Subcutaneous abdominal adipose tissue (tissue), 5 donors: ENCODE data around the gene CDC42BPB.

Experiments used
- H3K27ac ChIP-seq: one replicate; pipeline ENCODE4 v1.7.0; 2013; ENCODE audit warnings: low read depth, mild to moderate bottlenecking, inconsistent platforms, low read length, moderate library complexity
- H3K27me3 ChIP-seq, 5 donors: one replicate each; pipeline ENCODE4 v1.7.0; 2013; ENCODE audit warnings: low read length in 5 of 5, inconsistent platforms in 1 of 5; ENCODE audit not compliant: control insufficient read depth in 5 of 5, insufficient read depth in 4 of 5
- H3K36me3 ChIP-seq, 5 donors: one replicate each; pipeline ENCODE4 v1.7.0; 2013; ENCODE audit warnings: low read length in 5 of 5; ENCODE audit not compliant: control insufficient read depth in 5 of 5, insufficient read depth in 5 of 5
- H3K4me1 ChIP-seq, 5 donors: one replicate each; pipeline ENCODE4 v1.7.0; 2013; ENCODE audit warnings: low read length in 5 of 5, mild to moderate bottlenecking in 3 of 5, moderate library complexity in 1 of 5; ENCODE audit not compliant: control insufficient read depth in 5 of 5, insufficient read depth in 5 of 5
- H3K4me3 ChIP-seq, 5 donors: one replicate each; pipeline ENCODE4 v1.7.0; 2013; ENCODE audit warnings: low read length in 5 of 5, low read depth in 1 of 5
- H3K9ac ChIP-seq, 5 donors: one replicate each; pipeline ENCODE4 v1.7.0; 2013; ENCODE audit warnings: low read length in 5 of 5, mild to moderate bottlenecking in 4 of 5, moderate library complexity in 3 of 5
- H3K9me3 ChIP-seq, 5 donors: one replicate each; pipeline ENCODE4 v1.7.0; 2013; ENCODE audit warnings: low read length in 5 of 5; ENCODE audit not compliant: control insufficient read depth in 5 of 5
- donor health status: healthy.
- donor health status: healthy.
- donor health status: healthy.
- donor health status: healthy.
- donor health status: healthy.

The CDC42BPB gene

DNA sequence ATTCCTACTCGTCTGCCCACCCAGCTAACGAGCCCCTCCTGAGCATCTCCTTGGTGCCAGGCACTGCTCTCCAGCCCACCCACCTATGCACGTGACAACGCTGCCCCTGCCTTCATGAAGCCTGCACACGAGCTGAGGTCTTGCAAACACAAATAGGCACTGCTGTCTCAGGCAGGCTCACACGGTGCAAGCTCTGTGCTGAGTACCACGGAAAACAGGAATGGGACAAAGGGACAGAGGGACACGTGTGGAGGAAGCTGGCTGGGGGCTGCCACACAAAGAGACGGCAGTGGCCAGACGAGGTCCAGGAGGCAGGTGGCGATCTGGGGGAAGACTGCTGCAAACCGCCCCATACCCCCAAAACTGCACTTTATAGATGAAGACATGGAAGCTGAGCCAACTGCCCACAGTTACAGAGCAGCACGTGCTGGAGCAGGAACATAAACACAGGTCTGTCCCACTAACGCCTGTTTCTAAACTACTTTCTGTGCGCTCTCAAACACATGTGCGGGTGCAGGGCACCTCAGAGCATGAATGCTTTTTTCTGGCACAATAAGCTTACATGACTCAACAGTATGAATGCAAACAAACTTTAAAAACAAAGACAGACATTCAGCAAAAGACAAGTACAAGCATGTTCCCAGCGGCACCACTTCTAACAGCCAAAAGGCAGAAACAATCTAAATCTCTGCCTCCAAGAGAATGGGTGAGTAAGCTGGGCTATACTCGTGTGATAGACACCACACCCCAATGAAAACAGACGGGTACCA lies 70.4 kb downstream of the CDC42BPB start:
- H3K27ac ChIP-seq, result no peak overlapping the region
- H3K9ac ChIP-seq, result no peak overlapping the region

DNA sequence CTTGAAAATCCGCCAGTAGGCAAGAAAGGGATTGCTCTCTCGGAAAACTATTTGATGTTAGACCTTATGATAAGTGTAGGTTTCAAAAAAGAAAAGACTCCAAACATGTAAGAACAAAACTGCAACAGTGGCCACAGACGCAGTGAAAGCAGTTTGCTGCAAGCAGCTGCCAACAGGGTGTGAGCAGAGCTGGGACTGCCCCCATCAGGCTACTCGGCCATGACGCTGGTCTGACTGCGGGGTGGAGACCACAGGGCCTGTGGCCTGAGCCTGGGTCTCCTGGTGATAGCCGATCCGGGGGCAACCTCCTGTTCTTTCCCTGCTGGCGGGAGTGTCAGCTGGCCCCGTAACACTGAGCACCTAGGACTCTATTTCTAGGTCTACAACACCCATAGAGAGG lies 71.7 kb downstream of the CDC42BPB start:
- peaks cover 0 to 2% (median under 1%) of the 10 kb centered on the region in 5 donors for H3K4me1 ChIP-seq
- no peak overlapping the region for H3K9ac ChIP-seq
- H3K27ac ChIP-seq, result no peak overlapping the region
- H3K36me3 ChIP-seq, result peaks cover 18 to 89% (median 77%) of the 10 kb centered on the region in 5 donors
- peaks cover 6 to 24% (median 17%) of the 10 kb centered on the region in 5 donors for H3K9me3 ChIP-seq
- no peaks in the 10 kb centered on the region for H3K27me3 ChIP-seq
- no peak overlapping the region for H3K4me3 ChIP-seq

More for the DNA sequence above, 70.4 kb downstream of the CDC42BPB start:
- Histone ChIP-seq H3K27me3 (no peaks in the 10 kb centered on the region), H3K9me3 (peaks cover 6 to 24% (median 17%) of the 10 kb centered on the region in 5 donors), H3K4me3 (no peak overlapping the region), H3K36me3 (peaks cover 24 to 89% (median 77%) of the 10 kb centered on the region in 5 donors), H3K4me1 (no peaks in the 10 kb centered on the region)

DNA sequence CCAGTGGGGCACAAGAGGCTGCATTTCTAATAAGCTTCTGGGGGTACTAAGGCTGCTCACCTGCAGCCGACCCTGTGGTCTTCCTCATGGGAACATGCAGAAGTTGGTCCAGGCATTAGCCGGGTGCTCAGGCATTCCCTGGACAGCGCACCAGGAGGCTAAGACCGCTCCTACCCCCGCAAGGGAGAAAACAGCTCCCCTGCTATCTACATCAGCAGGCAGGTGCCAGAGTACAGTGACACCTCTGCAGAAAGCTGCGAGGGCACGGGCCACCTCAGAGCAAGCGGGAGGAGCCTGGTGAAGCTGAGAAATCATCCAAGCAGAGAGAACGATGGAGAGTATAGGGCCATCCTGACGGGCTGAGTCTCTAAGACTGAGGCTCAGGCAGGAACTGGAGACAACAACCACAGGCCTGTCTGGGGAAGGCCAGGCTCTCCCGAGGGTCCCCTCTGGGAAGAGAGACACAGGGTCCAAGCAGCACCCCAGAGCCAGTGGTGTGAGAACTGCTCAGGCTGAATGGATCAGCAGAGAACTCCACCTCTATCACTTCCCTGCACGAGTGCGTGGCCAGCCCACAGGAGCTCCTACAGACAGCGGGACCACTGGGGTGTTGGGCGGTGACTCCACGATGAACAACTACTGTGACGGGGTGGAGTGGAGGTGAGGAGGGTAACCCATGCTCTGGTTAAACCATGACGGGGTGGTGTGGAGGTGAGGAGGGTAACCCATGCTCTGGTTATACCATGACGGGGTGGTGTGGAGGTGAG lies 72.8 kb downstream of the CDC42BPB start:
- Histone ChIP-seq H3K36me3 (peaks cover 18 to 90% (median 77%) of the 10 kb centered on the region in 5 donors), H3K4me3 (no peak overlapping the region), H3K9ac (no peak overlapping the region), H3K9me3 (peaks cover 6 to 24% (median 17%) of the 10 kb centered on the region in 5 donors), H3K27ac (no peak overlapping the region), H3K4me1 (peaks cover 0 to 5% (median 2%) of the 10 kb centered on the region in 5 donors), H3K27me3 (no peaks in the 10 kb centered on the region)

DNA sequence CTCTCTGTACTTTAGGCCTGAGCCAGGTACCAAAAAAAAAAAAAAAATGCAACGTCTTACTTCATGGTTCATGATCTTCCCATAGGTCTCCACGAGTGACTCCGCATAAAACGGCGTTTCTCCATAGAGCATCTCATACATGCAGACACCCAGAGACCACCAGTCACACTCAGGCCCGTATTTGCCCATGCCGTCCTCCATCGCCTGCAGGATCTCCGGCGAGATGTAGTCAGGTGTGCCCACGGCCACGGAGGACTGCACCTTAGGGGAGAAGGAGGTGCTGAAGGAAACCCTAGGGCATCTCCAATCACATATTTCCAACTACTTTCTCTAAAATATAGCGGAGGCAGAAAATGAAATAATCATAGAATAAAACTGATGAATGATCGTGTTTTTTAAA lies 73.9 kb downstream of the CDC42BPB start:
- no peaks in the 10 kb centered on the region for H3K27me3 ChIP-seq
- peaks cover 6 to 17% (median 12%) of the 10 kb centered on the region in 5 donors for H3K9me3 ChIP-seq
- H3K36me3 ChIP-seq, result peaks cover 9 to 91% (median 78%) of the 10 kb centered on the region in 5 donors
- no peak overlapping the region for H3K9ac ChIP-seq
- H3K4me1 ChIP-seq, result peaks cover 0 to 5% (median 2%) of the 10 kb centered on the region in 5 donors
- no peak overlapping the region for H3K4me3 ChIP-seq
- H3K27ac ChIP-seq, result no peak overlapping the region

DNA sequence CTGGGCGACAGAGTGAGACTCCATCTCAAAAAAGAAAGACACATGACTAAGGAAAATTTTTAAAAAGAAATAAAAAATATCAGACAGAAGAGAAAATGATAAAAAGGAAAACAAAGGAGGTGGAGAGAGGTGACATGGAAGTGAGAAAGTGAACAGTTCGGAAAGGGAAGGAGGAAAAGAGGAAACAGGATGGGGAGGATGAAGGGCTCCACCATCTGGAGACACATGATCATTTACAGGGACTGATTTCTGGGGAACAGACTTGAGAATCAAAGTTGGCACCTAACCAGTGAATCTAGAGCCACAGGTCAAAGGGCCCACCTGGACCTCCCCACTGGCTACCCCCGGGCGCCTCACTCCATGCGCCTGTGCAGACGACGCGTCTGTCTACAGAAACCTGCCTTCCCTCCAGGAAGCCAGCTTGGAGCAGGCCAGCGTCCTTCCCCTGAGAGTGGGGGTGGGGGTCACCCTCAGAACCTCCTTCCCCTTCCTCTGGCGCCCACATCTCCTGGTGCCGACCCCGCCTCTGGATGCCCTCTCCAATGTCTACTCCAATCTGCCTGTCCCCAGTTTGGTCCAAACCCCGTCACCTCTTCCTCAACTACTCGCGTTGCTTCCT lies 74.4 kb downstream of the CDC42BPB start:
- Histone ChIP-seq H3K27me3 (no peaks in the 10 kb centered on the region), H3K27ac (no peak overlapping the region), H3K4me1 (peaks cover 0 to 5% (median 2%) of the 10 kb centered on the region in 5 donors), H3K9ac (no peak overlapping the region), H3K36me3 (peaks cover 6 to 94% (median 79%) of the 10 kb centered on the region in 5 donors), H3K4me3 (no peak overlapping the region), H3K9me3 (peaks cover 3 to 12% (median 6%) of the 10 kb centered on the region in 5 donors)

DNA sequence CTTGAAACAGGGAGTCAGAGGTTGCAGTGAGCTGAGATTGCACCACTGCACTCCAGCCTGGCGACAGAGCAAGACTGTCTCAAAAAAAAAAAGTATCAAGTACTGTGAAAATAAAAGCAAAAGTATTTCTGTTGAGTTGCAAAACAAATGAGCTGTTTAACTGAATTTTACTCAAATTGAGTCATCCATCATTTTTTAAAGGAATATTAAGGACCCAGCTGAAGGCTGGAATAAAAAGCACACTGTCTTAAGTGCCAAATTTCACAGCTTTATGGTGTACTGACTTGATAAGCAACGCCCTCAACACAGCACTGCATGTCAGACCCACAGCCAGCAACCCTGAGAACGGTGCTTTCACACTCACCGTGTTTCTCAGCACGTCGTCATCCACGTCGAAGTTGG lies 76.9 kb downstream of the CDC42BPB start:
- no peak overlapping the region for H3K9ac ChIP-seq
- H3K4me1 ChIP-seq, result peaks cover 0 to 5% (median 2%) of the 10 kb centered on the region in 5 donors
- H3K27ac ChIP-seq, result no peak overlapping the region
- peaks cover 2 to 94% (median 86%) of the 10 kb centered on the region in 5 donors for H3K36me3 ChIP-seq
- H3K4me3 ChIP-seq, result no peak overlapping the region
- no peaks in the 10 kb centered on the region for H3K9me3 ChIP-seq
- no peaks in the 10 kb centered on the region for H3K27me3 ChIP-seq

DNA sequence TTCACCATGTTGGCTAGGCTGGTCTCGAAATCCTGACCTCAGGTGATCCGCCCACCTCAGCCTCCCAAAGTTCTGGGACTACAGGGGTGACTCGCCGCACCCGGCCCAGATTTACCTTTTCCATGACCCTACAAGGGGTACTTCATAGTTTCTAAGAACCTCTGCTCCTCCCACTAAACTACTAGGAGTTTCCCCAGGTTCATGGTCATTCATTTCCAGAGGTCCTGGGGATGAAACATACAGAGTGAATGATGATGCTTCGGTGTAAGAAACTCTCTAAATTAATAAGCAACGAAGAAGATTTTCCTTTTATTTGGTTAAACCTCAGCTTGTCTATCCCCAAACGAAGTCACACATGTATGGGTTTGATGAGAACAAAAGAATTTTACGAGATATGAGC lies 77.9 kb downstream of the CDC42BPB start:
- Histone ChIP-seq H3K36me3 (peaks cover 2 to 92% (median 82%) of the 10 kb centered on the region in 5 donors), H3K9ac (no peak overlapping the region), H3K9me3 (no peaks in the 10 kb centered on the region), H3K27ac (no peak overlapping the region), H3K27me3 (no peaks in the 10 kb centered on the region), H3K4me3 (no peak overlapping the region), H3K4me1 (peaks cover 0 to 5% (median 2%) of the 10 kb centered on the region in 5 donors)

DNA sequence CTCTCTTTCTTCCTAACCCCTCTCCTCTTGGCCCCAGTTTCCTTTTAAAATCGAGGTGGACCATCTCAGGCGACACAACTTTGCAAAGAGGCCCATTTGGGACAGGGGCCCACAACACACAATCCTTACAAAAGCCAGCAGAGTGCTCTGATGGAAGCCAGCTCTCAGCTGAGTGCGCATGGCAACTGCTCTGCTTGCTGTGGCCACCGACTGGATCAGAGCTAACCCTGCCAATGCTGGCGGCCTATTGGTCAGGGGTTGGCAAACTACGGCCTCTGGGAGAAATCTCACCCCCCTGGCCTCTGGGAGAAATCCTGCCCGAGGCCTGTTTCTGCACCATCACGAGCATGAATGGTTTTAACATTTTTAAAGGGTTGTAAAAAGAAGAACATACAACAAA lies 79.9 kb downstream of the CDC42BPB start:
- Histone ChIP-seq H3K27ac (no peak overlapping the region), H3K27me3 (no peaks in the 10 kb centered on the region), H3K9me3 (no peaks in the 10 kb centered on the region), H3K4me1 (peaks cover 0 to 5% (median 2%) of the 10 kb centered on the region in 5 donors), H3K36me3 (peaks cover 2 to 92% (median 84%) of the 10 kb centered on the region in 5 donors), H3K4me3 (no peak overlapping the region), H3K9ac (no peak overlapping the region)

DNA sequence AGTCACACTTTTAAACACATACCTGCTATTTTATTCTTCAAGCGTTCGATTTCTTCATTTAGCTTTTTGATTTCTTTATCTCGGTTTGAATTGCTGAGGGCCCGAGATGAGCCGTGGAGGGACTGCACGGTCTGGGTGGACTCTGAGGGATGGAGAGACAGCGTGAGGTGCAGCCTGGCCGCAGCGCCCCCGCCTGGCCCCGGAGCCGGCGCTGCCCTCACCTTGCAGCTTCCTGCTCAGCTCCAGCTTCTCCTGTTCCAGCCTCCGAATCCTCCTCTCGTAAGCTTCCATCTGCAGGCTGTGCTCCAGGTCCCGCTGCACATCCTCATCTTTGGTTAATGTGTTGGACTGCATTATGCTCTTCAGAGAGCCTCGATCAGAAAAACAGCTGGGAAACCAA lies 81.7 kb downstream of the CDC42BPB start:
- H3K27ac ChIP-seq, result no peak overlapping the region
- no peaks in the 10 kb centered on the region for H3K27me3 ChIP-seq
- H3K4me3 ChIP-seq, result no peak overlapping the region
- peaks cover 0 to 4% (median 2%) of the 10 kb centered on the region in 5 donors for H3K4me1 ChIP-seq
- no peak overlapping the region for H3K9ac ChIP-seq
- H3K9me3 ChIP-seq, result no peaks in the 10 kb centered on the region
- H3K36me3 ChIP-seq, result peaks cover 2 to 94% (median 84%) of the 10 kb centered on the region in 5 donors
